DMS114 treated with DMSO at 0.1 percent for 48 hours (cell line): ENCODE results near the gene LRRFIP1.

Experiments used
- DNase-seq: peaks from one replicate; lab custom pipeline; 2025; ENCODE audit not compliant: unreplicated experiment; lab: John Stamatoyannopoulos, UW

Gene LRRFIP1

GRCh38 chr2:237638176-237638575 is 10.8 kb downstream of the LRRFIP1 start:
- DNase-seq: no peak

GRCh38 chr2:237639052-237639835 is 11.9 kb downstream of the LRRFIP1 start:
- no peak for DNase-seq

GRCh38 chr2:237639836-237640220 is 12.4 kb downstream of the LRRFIP1 start:
- no peak for DNase-seq

GRCh38 chr2:237640493-237640998 is 13.2 kb downstream of the LRRFIP1 start:
- no peak for DNase-seq

- DNase-seq: no peak
Observed at GRCh38 chr2:237642038-237642734, 14.8 kb downstream of the LRRFIP1 start.

- no peak for DNase-seq
Observed at GRCh38 chr2:237643066-237643465, 15.7 kb downstream of the LRRFIP1 start.

- DNase-seq: no peak
Observed at GRCh38 chr2:237643582-237644380, 16.4 kb downstream of the LRRFIP1 start.

GRCh38 chr2:237644381-237644703 is 17.0 kb downstream of the LRRFIP1 start:
- no peak for DNase-seq

GRCh38 chr2:237645261-237645660 is 17.9 kb downstream of the LRRFIP1 start:
- no peak for DNase-seq

- no peak for DNase-seq
Observed at GRCh38 chr2:237647176-237648015, 20.0 kb downstream of the LRRFIP1 start.

GRCh38 chr2:237648016-237648381 is 20.6 kb downstream of the LRRFIP1 start:
- no peak for DNase-seq

GRCh38 chr2:237649541-237650454 is 22.4 kb downstream of the LRRFIP1 start:
- DNase-seq: no peak

- no peak for DNase-seq
Observed at GRCh38 chr2:237650455-237650850, 23.1 kb downstream of the LRRFIP1 start.

GRCh38 chr2:237651761-237652160 is 24.4 kb downstream of the LRRFIP1 start:
- DNase-seq: no peak

- no peak for DNase-seq
Observed at GRCh38 chr2:237652181-237652580, 24.8 kb downstream of the LRRFIP1 start.

GRCh38 chr2:237652854-237653253 is 25.5 kb downstream of the LRRFIP1 start:
- no peak for DNase-seq

GRCh38 chr2:237653776-237654558 is 26.6 kb downstream of the LRRFIP1 start:
- no peak for DNase-seq

GRCh38 chr2:237657063-237657462 is 29.7 kb downstream of the LRRFIP1 start:
- DNase-seq: no peak

GRCh38 chr2:237660381-237660900 is 33.1 kb downstream of the LRRFIP1 start:
- DNase-seq: no peak
